ENCODE results near the gene TNFAIP1. TPM values are rescaled to one million over a fixed set of nuclear protein-coding genes. Genes with fewer than 3 reads are reported as not detected.

The TNFAIP1 gene
- total and polyA plus RNA-seq, 9 donors: 13.4 to 37.9 (median 31.5) TPM

DNA sequence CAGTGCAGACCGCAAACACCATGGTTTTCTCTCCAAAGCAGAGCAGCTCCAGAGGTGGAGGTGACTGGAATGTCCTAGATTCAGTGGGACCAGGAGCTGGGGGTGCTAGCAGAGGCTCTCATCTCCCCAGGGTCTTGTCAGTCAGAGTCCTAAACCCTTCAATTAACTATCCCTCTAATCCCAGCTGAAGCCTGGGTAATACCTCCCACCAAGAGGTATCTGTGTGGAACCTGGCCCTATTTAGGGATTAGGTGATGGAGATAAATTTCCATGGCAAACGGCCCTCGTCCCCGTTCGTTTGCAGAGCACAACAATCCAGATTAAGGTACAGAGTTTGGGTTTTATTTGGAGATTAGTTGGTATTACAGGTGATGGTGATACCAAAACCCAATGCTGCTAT is 27.6 kb downstream of the TNFAIP1 start:
- DNase-seq: no peak
- WGBS, 3 donors: 82 to 88% (median 87%) methylated on average over 5 of the region's 5 CpGs
- Histone ChIP-seq H3K36me3 (no peaks in the 10 kb centered on the region), H3K27ac (no peak overlapping the region), H3K27me3 (no peaks in the 10 kb centered on the region), H3K4me1 (ENCODE audit: insufficient read depth) (peaks cover 1% of the 10 kb centered on the region), H3K4me3 (no peak overlapping the region), H3K9me3 (no peaks in the 10 kb centered on the region)
- TF ChIP-seq EP300 (IDR thresholded peaks at IDR 0.05) (no peak), POLR2A (IDR thresholded peaks at IDR 0.05) (no peak)
- TF ChIP-seq, protein P1, sequence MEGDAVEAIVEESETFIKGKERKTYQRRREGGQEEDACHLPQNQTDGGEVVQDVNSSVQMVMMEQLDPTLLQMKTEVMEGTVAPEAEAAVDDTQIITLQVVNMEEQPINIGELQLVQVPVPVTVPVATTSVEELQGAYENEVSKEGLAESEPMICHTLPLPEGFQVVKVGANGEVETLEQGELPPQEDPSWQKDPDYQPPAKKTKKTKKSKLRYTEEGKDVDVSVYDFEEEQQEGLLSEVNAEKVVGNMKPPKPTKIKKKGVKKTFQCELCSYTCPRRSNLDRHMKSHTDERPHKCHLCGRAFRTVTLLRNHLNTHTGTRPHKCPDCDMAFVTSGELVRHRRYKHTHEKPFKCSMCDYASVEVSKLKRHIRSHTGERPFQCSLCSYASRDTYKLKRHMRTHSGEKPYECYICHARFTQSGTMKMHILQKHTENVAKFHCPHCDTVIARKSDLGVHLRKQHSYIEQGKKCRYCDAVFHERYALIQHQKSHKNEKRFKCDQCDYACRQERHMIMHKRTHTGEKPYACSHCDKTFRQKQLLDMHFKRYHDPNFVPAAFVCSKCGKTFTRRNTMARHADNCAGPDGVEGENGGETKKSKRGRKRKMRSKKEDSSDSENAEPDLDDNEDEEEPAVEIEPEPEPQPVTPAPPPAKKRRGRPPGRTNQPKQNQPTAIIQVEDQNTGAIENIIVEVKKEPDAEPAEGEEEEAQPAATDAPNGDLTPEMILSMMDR (IDR thresholded peaks at IDR 0.05): no peak
- intact Hi-C loops (cut with DNase I): no loop called here

DNA sequence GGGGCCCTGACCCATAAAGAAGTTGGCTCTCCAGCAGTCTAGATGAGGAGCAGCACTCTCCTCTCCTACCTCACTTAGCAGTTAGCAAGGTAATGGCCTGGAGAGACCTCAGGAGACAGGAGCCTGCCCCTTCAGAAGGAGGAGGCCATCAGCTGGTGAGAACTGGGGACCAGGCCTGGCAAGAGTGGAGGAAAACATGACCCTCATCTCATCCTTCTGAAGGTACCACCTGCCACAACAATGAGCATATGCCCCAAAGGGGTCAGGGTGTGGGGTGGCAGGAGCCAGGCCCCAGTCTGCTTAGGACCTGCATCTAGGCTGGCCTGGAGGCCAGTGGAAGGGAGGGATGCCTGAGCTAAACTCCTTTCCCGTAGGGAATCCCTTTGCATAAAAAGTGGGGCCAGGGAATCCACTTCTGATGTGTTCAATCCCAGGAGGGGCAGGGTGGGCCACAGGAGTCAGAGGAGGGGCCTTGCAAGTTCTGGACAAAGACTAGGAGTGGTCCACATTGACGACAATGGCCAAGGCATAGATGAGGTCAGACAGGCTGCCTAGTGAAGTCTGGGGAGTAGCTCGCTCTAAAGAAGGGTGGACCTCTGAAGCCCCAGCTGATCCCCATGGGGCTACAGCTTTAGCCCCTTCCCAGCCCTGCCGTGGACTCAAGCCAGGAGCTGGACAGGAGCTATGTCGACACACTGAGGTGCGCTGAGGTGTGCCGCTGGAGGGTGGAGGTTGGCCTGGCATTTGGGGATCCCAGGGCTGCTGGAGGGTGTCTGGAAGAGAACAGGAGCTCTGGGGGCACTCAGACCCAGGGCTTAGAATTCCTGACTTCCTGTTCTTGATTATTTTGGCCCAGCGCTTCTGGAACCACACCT is 28.5 kb downstream of the TNFAIP1 start:
- H3K9me3 ChIP-seq: no peaks in the 10 kb centered on the region
- intact Hi-C loops (cut with DNase I): no loop called here
- no peaks in the 10 kb centered on the region for H3K27me3 ChIP-seq
- no peak for DNase-seq
- TF ChIP-seq, protein P1 (IDR thresholded peaks at IDR 0.05): no peak
- TF ChIP-seq EP300 (IDR thresholded peaks at IDR 0.05) (no peak), POLR2A (IDR thresholded peaks at IDR 0.05) (no peak)
- no peak overlapping the region for H3K27ac ChIP-seq
- no peaks in the 10 kb centered on the region for H3K36me3 ChIP-seq
- H3K4me1 ChIP-seq (ENCODE audit: insufficient read depth): no peaks in the 10 kb centered on the region
- no peak overlapping the region for H3K4me3 ChIP-seq
- WGBS, 3 donors: 80 to 84% (median 83%) methylated on average over 8 of the region's 8 CpGs

DNA sequence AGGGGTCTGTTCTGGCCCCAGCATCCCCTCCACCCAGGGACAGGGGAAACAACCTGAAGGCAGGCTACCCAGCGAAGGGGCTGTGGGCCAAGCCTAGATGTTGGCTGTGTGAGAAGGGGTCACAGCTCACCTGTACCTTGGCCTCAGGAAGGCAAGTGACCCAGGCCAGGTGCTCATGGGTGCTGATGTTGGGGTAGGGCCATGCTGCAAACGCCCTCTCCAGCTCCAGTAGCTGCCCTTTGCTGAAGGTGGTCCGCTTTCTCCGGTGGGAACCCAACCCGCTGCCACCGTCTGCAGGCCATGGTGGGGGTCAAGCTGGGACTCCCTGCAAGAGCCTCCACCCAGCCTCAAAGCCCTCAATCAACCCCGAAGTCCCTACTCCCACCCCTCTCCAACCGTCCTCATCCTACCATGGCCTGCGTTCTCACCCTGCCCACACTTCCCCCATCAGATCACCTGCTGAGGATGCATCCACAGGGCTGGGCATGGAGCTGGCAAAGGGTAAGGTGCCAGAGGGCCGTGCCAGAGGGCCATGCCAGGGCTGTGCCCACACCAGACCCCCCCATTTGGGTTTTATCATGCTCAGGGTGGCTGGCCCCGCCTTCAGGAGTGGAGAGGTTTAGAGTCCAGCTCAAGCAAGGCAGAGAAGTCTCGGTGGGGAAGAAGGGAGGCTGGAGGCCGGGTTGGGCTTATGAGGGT is 29.3 kb downstream of the TNFAIP1 start, which contains the start of gene SEBOX:
Gene SEBOX, minus strand, starts transcription at position 535 of the 699 bp plus-strand sequence. Its CDS starts 48 bp downstream, at position 487.
- Histone ChIP-seq H3K4me3 (no peak within 1 kb of the TSS), H3K27me3 (no peaks in the 10 kb centered on the region), H3K27ac (no peak within 1 kb of the TSS), H3K4me1 (ENCODE audit: insufficient read depth) (no peaks in the 10 kb centered on the region), H3K9me3 (no peaks in the 10 kb centered on the region), H3K36me3 (no peaks in the 10 kb centered on the region)
- TF ChIP-seq, protein P1 (IDR thresholded peaks at IDR 0.05): no peak
- TF ChIP-seq POLR2A (IDR thresholded peaks at IDR 0.05): no peak
- TF ChIP-seq EP300 (IDR thresholded peaks at IDR 0.05): no peak
- no peak for DNase-seq
- WGBS, 3 donors: 85 to 91% (median 87%) methylated on average over 13 of the region's 13 CpGs
- intact Hi-C loops (cut with DNase I): no loop called here

GRCh38 chr17:28365487-28365886 is 29.9 kb downstream of the TNFAIP1 start:
- DNase-seq: no peak
- intact Hi-C loops (cut with DNase I): no loop called here
- WGBS, 3 donors: 83 to 91% (median 84%) methylated on average over 3 of the region's 3 CpGs
- no peaks in the 10 kb centered on the region for H3K36me3 ChIP-seq
- H3K27ac ChIP-seq: no peak overlapping the region
- no peak for TF ChIP-seq EP300 (IDR thresholded peaks at IDR 0.05)
- TF ChIP-seq, protein P1 (IDR thresholded peaks at IDR 0.05): no peak
- TF ChIP-seq POLR2A (IDR thresholded peaks at IDR 0.05): no peak
- H3K27me3 ChIP-seq: no peaks in the 10 kb centered on the region
- no peaks in the 10 kb centered on the region for H3K4me1 ChIP-seq (ENCODE audit: insufficient read depth)
- no peaks in the 10 kb centered on the region for H3K9me3 ChIP-seq
- H3K4me3 ChIP-seq: no peak overlapping the region
